Measurements from ENCODE around the gene DHCR24. TPM values are rescaled to one million over a fixed set of nuclear protein-coding genes. Genes with fewer than 3 reads are reported as not detected.

Gene DHCR24
- total RNA-seq, 4 donors from 2014 or later = 299 to 488 (median 404) TPM

- WGBS, 2 donors = 90 to 93% methylated on average over 5 of the region's 5 CpGs
- H3K4me3 ChIP-seq (ENCODE audit: low read depth, poor library complexity, severe bottlenecking) = no peak overlapping the region
- intact Hi-C loops (cut with DNase I; ENCODE audit: low total_unique reads) = no loop called here
- no peak for DNase-seq (ENCODE audit: low spot score in 2 of 2)
- TF ChIP-seq POLR2A (IDR thresholded peaks at IDR 0.05) (no peak), CTCF (IDR thresholded peaks at IDR 0.05) (no peak)
Observed at GRCh38 chr1:54876814-54877213, 10.2 kb downstream of the DHCR24 start.

GRCh38 chr1:54875000-54875399 is 12.0 kb downstream of the DHCR24 start:
- WGBS, 2 donors = 83 to 88% methylated on average over 5 of the region's 5 CpGs
- intact Hi-C loops (cut with DNase I; ENCODE audit: low total_unique reads) = no loop called here
- TF ChIP-seq POLR2A (IDR thresholded peaks at IDR 0.05) (no peak), CTCF (IDR thresholded peaks at IDR 0.05) (no peak)
- DNase-seq (ENCODE audit: low spot score in 2 of 2) = no peak
- no peak overlapping the region for H3K4me3 ChIP-seq (ENCODE audit: low read depth, poor library complexity, severe bottlenecking)

- no peak for DNase-seq (ENCODE audit: low spot score in 2 of 2)
- 78 to 80% methylated on average over 3 of the region's 3 CpGs for WGBS, 2 donors
- intact Hi-C loops (cut with DNase I; ENCODE audit: low total_unique reads) = no loop called here
- TF ChIP-seq CTCF (IDR thresholded peaks at IDR 0.05) (no peak), POLR2A (IDR thresholded peaks at IDR 0.05) (no peak)
- no peak overlapping the region for H3K4me3 ChIP-seq (ENCODE audit: low read depth, poor library complexity, severe bottlenecking)
Observed at GRCh38 chr1:54874079-54874830, 12.7 kb downstream of the DHCR24 start.

GRCh38 chr1:54872036-54872331 is 15.0 kb downstream of the DHCR24 start:
- intact Hi-C loops (cut with DNase I; ENCODE audit: low total_unique reads) = no loop called here
- H3K4me3 ChIP-seq (ENCODE audit: low read depth, poor library complexity, severe bottlenecking) = no peak overlapping the region
- no peak for DNase-seq (ENCODE audit: low spot score in 2 of 2)
- TF ChIP-seq CTCF (IDR thresholded peaks at IDR 0.05) (no peak), POLR2A (IDR thresholded peaks at IDR 0.05) (no peak)
- 82 to 83% methylated on average over 5 of the region's 5 CpGs for WGBS, 2 donors

- no peak for TF ChIP-seq CTCF (IDR thresholded peaks at IDR 0.05)
- no peak for TF ChIP-seq POLR2A (IDR thresholded peaks at IDR 0.05)
- no peak for DNase-seq (ENCODE audit: low spot score in 2 of 2)
- H3K4me3 ChIP-seq (ENCODE audit: low read depth, poor library complexity, severe bottlenecking) = no peak overlapping the region
- 88 to 92% methylated on average over 15 of the region's 16 CpGs for WGBS, 2 donors
- intact Hi-C loops (cut with DNase I; ENCODE audit: low total_unique reads) = no loop called here
Observed at GRCh38 chr1:54871275-54872035, 15.5 kb downstream of the DHCR24 start.

Data from lower leg skin (tissue), 4 donors.